Hepatocyte (in vitro differentiated cells): Measurements from ENCODE around the gene PAQR3. TPM values are rescaled to one million over a fixed set of nuclear protein-coding genes. Genes with fewer than 3 reads are reported as not detected.
A peak's percentile ranks its signal among the peaks of the same experiment; 100 is the strongest.

ENCODE experiments used
- DNase-seq: peaks from one replicate; pipeline ENCODE4 v3.0.0-alpha.2; 2016; ENCODE audit warnings: low spot score
- H2AFZ ChIP-seq: fragments of 200-600 bp; sonication (generic); 2 replicates; pipeline ENCODE4 v1.6.0; 2016; ENCODE audit warnings: antibody characterized with exemption, mild to moderate bottlenecking
- H3K27ac ChIP-seq: fragments of 200-600 bp; sonication (generic); 2 replicates; pipeline ENCODE4 v1.5.1; 2016; ENCODE audit warnings: mild to moderate bottlenecking
- H3K27me3 ChIP-seq: fragments of 200-600 bp; sonication (generic); 2 replicates; pipeline ENCODE4 v1.6.1; 2016
- H3K36me3 ChIP-seq: fragments of 200-600 bp; sonication (generic); replicated peaks from 2 replicates; pipeline ENCODE4 v1.5.1; 2016; ENCODE audit warnings: low read depth; ENCODE audit not compliant: insufficient read depth
- H3K4me1 ChIP-seq: fragments of 200-600 bp; sonication (generic); 2 replicates; pipeline ENCODE4 v1.5.1; 2016; ENCODE audit warnings: mild to moderate bottlenecking, moderate library complexity; ENCODE audit not compliant: insufficient read depth
- H3K4me2 ChIP-seq: fragments of 200-600 bp; sonication (generic); 2 replicates; pipeline ENCODE4 v1.6.0; 2016
- H3K4me3 ChIP-seq: fragments of 200-600 bp; sonication (generic); 2 replicates; pipeline ENCODE4 v1.5.1; 2016; ENCODE audit warnings: mild to moderate bottlenecking
- H3K79me2 ChIP-seq: fragments of 200-600 bp; sonication (generic); 2 replicates; pipeline ENCODE4 v1.6.0; 2017; ENCODE audit warnings: mild to moderate bottlenecking
- H3K9me2 ChIP-seq: fragments of 200-600 bp; sonication (generic); replicated peaks from 2 replicates; pipeline ENCODE4 v1.6.0; 2017; ENCODE audit warnings: mild to moderate bottlenecking; ENCODE audit not compliant: insufficient read depth
- H3K9me3 ChIP-seq: fragments of 200-600 bp; sonication (generic); 2 replicates; pipeline ENCODE4 v1.5.1; 2016; ENCODE audit warnings: low read depth, mild to moderate bottlenecking
- H4K20me1 ChIP-seq: fragments of 200-600 bp; sonication (generic); 2 replicates; pipeline ENCODE4 v1.6.0; 2016; ENCODE audit warnings: mild to moderate bottlenecking; ENCODE audit not compliant: insufficient read depth, poor library complexity, severe bottlenecking
- CTCF ChIP-seq: fragments of 200-600 bp; sonication (generic); IDR thresholded peaks from 2 replicates; pipeline ENCODE4 v1.5.1; 2016; ENCODE audit warnings: antibody characterized with exemption, mild to moderate bottlenecking; ENCODE audit not compliant: poor library complexity
- EZH2 ChIP-seq: fragments of 200-600 bp; sonication (generic); IDR thresholded peaks from 2 replicates; pipeline ENCODE4 v1.6.1; 2016; ENCODE audit warnings: antibody characterized with exemption, mild to moderate bottlenecking, borderline replicate concordance
- EZH2phosphoT487 ChIP-seq: fragments of 200-600 bp; sonication (generic); IDR thresholded peaks from one replicate; pipeline ENCODE4 v1.6.1; 2018; ENCODE audit warnings: antibody characterized with exemption, mild to moderate bottlenecking, low read depth, moderate library complexity; ENCODE audit not compliant: unreplicated experiment, severe bottlenecking
- WGBS: methylation state at CpG from one replicate; pipeline ENCODE4 v1.1.6; 2016; ENCODE audit warnings: low lambda C conversion rate; ENCODE audit errors: missing lambda C conversion rate; 5-methylcytosine and 5-hydroxymethylcytosine counted together
- polyA plus RNA-seq: library from polyadenylated mRNA; unstranded; fragments of >200 nt; fragmentation: Nextera tagmentation; extraction: Ambion mirVana; gene quantifications from 2 replicates; pipeline ENCODE4 v1.2.1, GENCODE V29; 2016
- total RNA-seq: library from RNA; depleted of rRNA; stranded (reverse); fragments of >200 nt; gene quantifications from 2 replicates; pipeline ENCODE4 v1.2.3, GENCODE V29; 2014

Gene PAQR3
- total and polyA plus RNA-seq, 2 experiments from 2014 or later: 6.1 to 17.5 TPM

DNA sequence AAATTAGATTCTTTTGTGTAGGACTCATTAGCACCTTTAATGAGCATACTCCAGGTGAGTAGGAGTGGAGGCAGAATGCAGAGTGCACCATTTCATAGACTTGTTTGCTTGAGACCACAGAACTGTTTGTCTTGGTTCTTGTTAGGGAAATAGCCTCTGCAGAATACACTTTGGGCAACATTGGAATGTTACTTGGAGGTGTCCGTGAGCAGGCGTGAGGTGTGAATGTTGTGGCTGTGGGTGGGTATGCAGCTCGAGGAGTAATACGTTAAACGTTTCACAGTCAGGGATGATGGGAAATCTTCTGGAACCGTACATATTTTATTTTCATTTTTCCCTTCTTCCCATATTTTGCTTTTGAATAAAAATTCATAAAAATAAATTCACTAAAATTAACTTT lies 31.6 kb downstream of the PAQR3 start:
- H4K20me1 ChIP-seq: no peaks in the 10 kb centered on the region
- H3K9me3 ChIP-seq: no peaks in the 10 kb centered on the region
- no peaks in the 10 kb centered on the region for H3K27me3 ChIP-seq
- H3K4me1 ChIP-seq: peaks cover 4% of the 10 kb centered on the region
- no peaks in the 10 kb centered on the region for H3K79me2 ChIP-seq
- DNase-seq: no peak
- H3K27ac ChIP-seq: no peak overlapping the region
- no peak overlapping the region for H2AFZ ChIP-seq
- TF ChIP-seq EZH2phosphoT487 (no peak), EZH2 (no peak), CTCF (no peak)
- H3K4me3 ChIP-seq: no peak overlapping the region
- H3K9me2 ChIP-seq: no peaks in the 10 kb centered on the region
- no peak overlapping the region for H3K4me2 ChIP-seq
- over 99% methylated on average over 6 of the region's 6 CpGs for WGBS
- H3K36me3 ChIP-seq: no peaks in the 10 kb centered on the region

- 61% methylated on average over 1 of the region's 1 CpG for WGBS
- H3K36me3 ChIP-seq: no peaks in the 10 kb centered on the region
- TF ChIP-seq CTCF (no peak), EZH2 (no peak), EZH2phosphoT487 (no peak)
- no peak overlapping the region for H3K4me3 ChIP-seq
- H3K4me2 ChIP-seq: no peak overlapping the region
- H3K9me3 ChIP-seq: no peaks in the 10 kb centered on the region
- no peaks in the 10 kb centered on the region for H4K20me1 ChIP-seq
- H3K79me2 ChIP-seq: no peaks in the 10 kb centered on the region
- no peak overlapping the region for H2AFZ ChIP-seq
- peaks cover 4% of the 10 kb centered on the region for H3K4me1 ChIP-seq
- no peaks in the 10 kb centered on the region for H3K27me3 ChIP-seq
- no peak overlapping the region for H3K27ac ChIP-seq
- H3K9me2 ChIP-seq: no peaks in the 10 kb centered on the region
- no peak for DNase-seq
These were observed 35.1 kb downstream of the PAQR3 start for GRCh38 chr4:78904143-78904542.

DNA sequence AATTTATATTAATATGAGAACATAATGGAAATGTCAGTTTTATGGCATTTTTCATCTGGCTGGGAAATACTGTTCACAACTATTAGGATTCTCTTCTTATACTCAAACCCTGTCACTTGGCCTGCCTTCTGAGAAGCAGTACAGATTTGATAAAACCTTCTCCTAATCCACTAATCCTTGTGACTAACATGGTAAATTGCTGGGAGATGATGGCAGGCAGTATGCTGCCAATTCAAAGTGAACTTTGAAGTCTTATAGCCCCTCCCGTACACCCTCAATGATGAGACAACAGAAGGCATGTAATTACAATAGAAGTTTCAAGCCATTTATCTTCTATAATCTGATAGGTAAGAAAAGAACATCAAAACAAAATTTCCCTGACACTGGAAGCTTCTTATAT lies 36.9 kb downstream of the PAQR3 start:
- Histone ChIP-seq H3K9me2 (no peaks in the 10 kb centered on the region), H3K79me2 (no peaks in the 10 kb centered on the region), H3K9me3 (no peaks in the 10 kb centered on the region), H3K4me2 (no peak overlapping the region), H3K27ac (peak overlapping the region; percentile 1), H4K20me1 (no peaks in the 10 kb centered on the region), H3K4me3 (no peak overlapping the region), H3K36me3 (no peaks in the 10 kb centered on the region), H3K27me3 (no peaks in the 10 kb centered on the region), H3K4me1 (peaks cover 4% of the 10 kb centered on the region), H2AFZ (no peak overlapping the region)
- peak; percentile 10 for DNase-seq
- WGBS: 29% methylated on average over 1 of the region's 1 CpG
- TF ChIP-seq EZH2 (no peak), EZH2phosphoT487 (no peak), CTCF (no peak)

DNA sequence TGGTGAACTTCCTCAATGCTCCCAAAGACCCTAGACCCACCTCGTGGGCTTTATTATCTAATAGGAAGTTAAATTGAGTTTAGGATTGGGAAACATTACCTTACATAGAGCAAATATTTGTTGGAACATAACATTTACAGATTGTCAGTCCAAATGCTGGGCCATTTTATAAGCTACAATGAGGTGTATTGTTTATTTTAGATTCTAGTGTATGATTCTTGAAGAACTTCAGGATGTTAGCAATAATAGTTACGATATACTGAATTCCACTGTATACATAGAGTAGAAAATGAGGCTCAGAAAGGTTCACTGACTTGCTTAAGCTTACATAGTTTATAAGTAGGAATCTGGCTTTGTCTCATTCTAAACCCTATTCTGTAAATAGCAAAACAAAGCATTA lies 37.4 kb downstream of the PAQR3 start:
- Histone ChIP-seq H3K9me2 (no peaks in the 10 kb centered on the region), H3K27me3 (no peaks in the 10 kb centered on the region), H3K4me3 (no peak overlapping the region), H3K36me3 (no peaks in the 10 kb centered on the region), H3K4me2 (no peak overlapping the region), H3K9me3 (no peaks in the 10 kb centered on the region), H3K27ac (peak overlapping the region; percentile 1), H3K79me2 (no peaks in the 10 kb centered on the region), H3K4me1 (peaks cover 4% of the 10 kb centered on the region), H2AFZ (no peak overlapping the region), H4K20me1 (no peaks in the 10 kb centered on the region)
- WGBS: 35% methylated on average over 2 of the region's 2 CpGs
- no peak for DNase-seq
- TF ChIP-seq EZH2 (no peak), EZH2phosphoT487 (no peak), CTCF (no peak)
